Stimulated activated naive B cell treated with anti-CD40 and anti-IgM and Interleukin-4, amounts not matched to agents 10 μg/mL and 1 μg/mL and 100 μg/mL, for 72 hours (primary cell): Measurements from ENCODE around the gene ATP9B.
"Not testable (repeated sequence)": the region's sequence is repeated elsewhere in the genome, so short reads cannot be mapped to it uniquely, and the experiment has no call there.

Experiments used
- ATAC-seq, 2 donors: fragments of 150-1000 bp; cut with Tn5 transposase; replicated peaks; 2 replicates each; pipeline ENCODE4 v1.10.0; 2021; ENCODE audit warnings: moderate library complexity in 1 of 2
- DNase-seq: peaks from one replicate; pipeline ENCODE4 v3.0.0; 2021
- H3K27ac Mint-ChIP-seq: one replicate; pipeline ENCODE4 v1.8.0; 2022; ENCODE audit warnings: mild to moderate bottlenecking, mixed read lengths
- H3K27me3 Mint-ChIP-seq, 2 donors: one replicate each; pipeline ENCODE4 v1.8.0; 2022; ENCODE audit warnings: mixed read lengths in 2 of 2
- H3K36me3 Mint-ChIP-seq, 2 donors: one replicate each; pipeline ENCODE4 v1.8.0; 2022; ENCODE audit warnings: mixed read lengths in 2 of 2, mild to moderate bottlenecking in 1 of 2
- H3K4me1 Mint-ChIP-seq, 2 donors: one replicate each; pipeline ENCODE4 v1.8.0; 2022; ENCODE audit warnings: mixed read lengths in 2 of 2, mild to moderate bottlenecking in 1 of 2
- H3K4me3 Mint-ChIP-seq, 2 donors: one replicate each; pipeline ENCODE4 v1.8.0; 2022; ENCODE audit warnings: mild to moderate bottlenecking in 2 of 2, mixed read lengths in 2 of 2, moderate library complexity in 1 of 2
- H3K9me3 Mint-ChIP-seq, 2 donors: one replicate each; pipeline ENCODE4 v1.8.0; 2022; ENCODE audit warnings: mixed read lengths in 2 of 2, mild to moderate bottlenecking in 1 of 2

ATP9B gene

DNA sequence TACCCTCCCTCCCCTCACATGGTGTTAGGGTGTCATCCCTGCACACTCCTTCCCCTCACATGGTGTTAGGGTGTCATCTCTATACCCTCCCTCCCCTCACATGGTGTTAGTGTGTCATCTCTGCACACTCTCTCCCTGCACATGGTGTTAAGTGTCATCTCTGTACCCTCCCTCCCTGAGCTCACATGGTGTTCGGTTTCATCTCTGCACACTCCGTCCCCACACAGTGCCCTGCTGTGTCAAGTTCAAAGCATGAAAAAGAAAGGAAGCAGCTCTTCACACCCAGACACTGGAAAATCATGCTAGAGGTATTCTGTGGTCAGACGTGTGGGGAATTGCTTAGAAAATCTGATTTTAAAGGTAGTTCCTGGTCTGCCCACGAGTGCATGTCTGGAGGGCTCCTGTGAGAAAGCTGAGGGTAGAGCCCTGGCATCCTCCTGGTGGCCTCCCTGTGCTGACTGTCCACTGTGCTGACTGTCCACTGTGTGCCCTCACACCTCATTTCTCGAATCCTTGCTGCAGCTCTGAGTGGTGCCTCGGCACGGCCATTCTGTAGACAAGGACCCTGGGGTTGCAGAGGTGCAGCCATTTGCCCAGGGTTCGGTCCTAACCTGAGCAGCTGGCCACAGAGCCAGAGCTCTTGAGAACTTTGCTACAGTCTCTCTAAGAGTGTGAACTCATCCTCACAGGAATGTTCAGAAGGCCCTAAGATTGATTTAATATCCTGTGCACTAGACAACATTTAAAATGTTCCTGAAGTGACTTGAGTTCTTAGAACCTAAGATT lies 257.4 kb downstream of the ATP9B start:
- Mint-ChIP-seq H3K36me3 (peaks cover 13 to 37% of the 10 kb centered on the region in 2 donors), H3K4me3 (no peak overlapping the region), H3K27me3 (no peaks in the 10 kb centered on the region), H3K4me1 (no peaks in the 10 kb centered on the region), H3K9me3 (peaks cover 1 to 4% of the 10 kb centered on the region in 2 donors), H3K27ac (no peak overlapping the region)
- ATAC-seq (no peak), DNase-seq (no peak)

DNA sequence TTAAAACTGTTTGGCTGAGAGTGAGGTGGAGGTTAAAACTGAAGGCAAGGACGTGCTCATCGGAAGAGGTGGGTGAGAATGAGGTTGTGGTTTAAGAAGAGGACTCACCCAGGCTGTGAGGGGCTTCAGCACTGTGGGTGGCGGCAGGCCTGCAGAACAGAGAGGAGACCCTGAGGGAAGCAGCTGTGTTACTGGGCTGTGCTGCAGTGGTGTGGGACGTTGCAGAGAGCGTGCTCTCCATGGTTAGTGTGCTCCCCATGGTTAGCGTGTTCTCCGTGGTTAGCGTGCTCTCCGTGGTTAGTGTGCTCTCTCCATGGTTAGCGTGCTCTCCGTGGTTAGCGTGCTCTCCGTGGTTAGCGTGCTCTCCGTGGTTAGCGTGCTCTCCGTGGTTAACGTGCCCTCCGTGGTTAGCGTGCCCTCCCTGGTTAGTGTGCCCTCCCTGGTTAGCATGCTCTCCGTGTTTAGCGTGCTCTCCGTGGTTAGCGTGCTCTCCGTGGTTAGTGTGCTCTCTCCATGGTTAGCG lies 258.1 kb downstream of the ATP9B start:
- Mint-ChIP-seq H3K9me3 (peaks cover 1 to 4% of the 10 kb centered on the region in 2 donors), H3K4me1 (no peaks in the 10 kb centered on the region), H3K27ac (no peak overlapping the region), H3K4me3 (no peak overlapping the region), H3K27me3 (no peaks in the 10 kb centered on the region), H3K36me3 (peaks cover 11 to 31% of the 10 kb centered on the region in 2 donors)
- DNase-seq (no peak), ATAC-seq (no peak)

DNA sequence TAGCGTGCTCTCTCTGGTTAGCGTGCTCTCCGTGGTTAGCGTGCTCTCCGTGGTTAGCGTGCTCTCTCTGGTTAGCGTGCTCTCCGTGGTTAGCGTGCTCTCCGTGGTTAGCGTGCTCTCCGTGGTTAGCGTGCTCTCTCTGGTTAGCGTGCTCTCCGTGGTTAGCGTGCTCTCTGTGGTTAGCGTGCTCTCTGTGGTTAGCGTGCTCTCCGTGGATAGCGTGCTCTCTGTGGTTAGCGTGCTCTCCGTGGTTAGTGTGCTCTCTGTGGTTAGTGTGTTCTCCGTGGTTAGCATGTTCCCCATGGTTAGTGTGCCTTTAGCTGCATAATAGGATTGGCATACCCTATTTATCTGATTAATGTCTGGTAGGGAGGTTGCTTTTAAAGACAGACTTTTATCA lies 258.7 kb downstream of the ATP9B start:
- H3K27me3 Mint-ChIP-seq, ATAC-seq, H3K9me3 Mint-ChIP-seq, H3K27ac Mint-ChIP-seq, DNase-seq, H3K4me1 Mint-ChIP-seq: not testable (repeated sequence)
- Mint-ChIP-seq H3K4me3 (peak overlapping the region in 1 of 2 donors; percentile 29), H3K36me3 (peaks cover 11 to 29% of the 10 kb centered on the region in 2 donors)

DNA sequence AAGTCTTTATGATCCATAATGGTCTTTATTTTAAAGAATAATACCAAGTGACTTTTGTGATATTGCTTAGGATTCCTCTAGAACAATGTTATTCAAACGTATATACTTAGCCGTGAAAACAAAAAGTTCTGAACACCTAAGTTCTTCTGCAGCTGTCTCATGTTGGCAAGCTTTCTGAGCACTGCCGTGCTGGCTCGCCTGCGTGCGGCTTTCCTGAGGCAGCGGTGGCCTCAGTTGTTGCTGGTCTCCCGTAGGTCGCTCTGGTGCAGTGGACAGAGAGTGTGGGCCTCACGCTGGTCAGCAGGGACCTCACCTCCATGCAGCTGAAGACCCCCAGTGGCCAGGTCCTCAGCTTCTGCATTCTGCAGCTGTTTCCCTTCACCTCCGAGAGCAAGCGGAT lies 259.7 kb downstream of the ATP9B start:
- no peak overlapping the region for H3K27ac Mint-ChIP-seq
- no peaks in the 10 kb centered on the region for H3K4me1 Mint-ChIP-seq
- peaks cover 11 to 27% of the 10 kb centered on the region in 2 donors for H3K36me3 Mint-ChIP-seq
- ATAC-seq (no peak), DNase-seq (no peak)
- no peaks in the 10 kb centered on the region for H3K27me3 Mint-ChIP-seq
- H3K9me3 Mint-ChIP-seq, result peaks cover 1 to 4% of the 10 kb centered on the region in 2 donors
- no peak overlapping the region for H3K4me3 Mint-ChIP-seq

DNA sequence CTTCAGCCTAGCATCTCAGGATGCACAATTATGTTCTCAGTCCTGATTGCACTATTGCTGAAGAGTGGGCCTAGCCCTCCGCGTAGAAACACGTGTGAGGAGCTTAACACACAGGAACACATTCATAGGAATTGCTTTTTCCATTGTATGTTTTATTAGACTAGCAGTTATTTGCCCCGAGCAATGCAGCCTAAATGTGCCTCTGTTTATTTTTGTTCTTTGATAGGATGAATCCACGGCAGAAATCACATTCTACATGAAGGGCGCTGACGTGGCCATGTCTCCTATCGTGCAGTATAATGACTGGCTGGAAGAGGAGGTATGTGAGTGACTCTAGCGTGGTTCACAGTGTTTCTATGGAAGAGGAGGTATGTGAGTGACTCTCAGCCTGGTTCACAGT lies 260.6 kb downstream of the ATP9B start:
- Mint-ChIP-seq H3K9me3 (peaks cover 1 to 4% of the 10 kb centered on the region in 2 donors), H3K4me1 (no peaks in the 10 kb centered on the region), H3K36me3 (peaks cover 12 to 26% of the 10 kb centered on the region in 2 donors), H3K27ac (no peak overlapping the region), H3K27me3 (no peaks in the 10 kb centered on the region), H3K4me3 (no peak overlapping the region)
- ATAC-seq, result no peak
- DNase-seq, result no peak

DNA sequence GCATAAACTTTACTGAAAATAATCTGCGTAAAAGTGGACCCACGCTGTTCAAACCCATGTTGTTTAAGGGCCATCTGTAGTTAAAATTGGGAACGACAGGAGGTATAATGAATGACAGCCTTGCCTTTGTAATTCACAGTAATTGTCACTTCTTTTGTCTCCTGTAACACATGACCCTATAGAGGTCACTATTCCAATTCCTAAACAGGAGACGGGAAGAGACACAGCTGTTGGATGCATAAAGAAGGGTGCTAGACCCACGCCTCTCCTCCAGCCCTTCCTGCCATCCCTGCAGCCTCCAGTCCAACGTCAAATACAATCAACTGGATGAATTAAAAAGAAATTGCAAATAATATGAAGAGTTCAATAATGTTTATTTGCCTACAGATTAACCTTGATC lies 263.5 kb downstream of the ATP9B start:
- Mint-ChIP-seq H3K9me3 (no peaks in the 10 kb centered on the region), H3K27me3 (no peaks in the 10 kb centered on the region), H3K27ac (no peak overlapping the region), H3K4me3 (no peak overlapping the region), H3K36me3 (peaks cover 28 to 38% of the 10 kb centered on the region in 2 donors), H3K4me1 (no peaks in the 10 kb centered on the region)
- DNase-seq (no peak), ATAC-seq (no peak)

DNA sequence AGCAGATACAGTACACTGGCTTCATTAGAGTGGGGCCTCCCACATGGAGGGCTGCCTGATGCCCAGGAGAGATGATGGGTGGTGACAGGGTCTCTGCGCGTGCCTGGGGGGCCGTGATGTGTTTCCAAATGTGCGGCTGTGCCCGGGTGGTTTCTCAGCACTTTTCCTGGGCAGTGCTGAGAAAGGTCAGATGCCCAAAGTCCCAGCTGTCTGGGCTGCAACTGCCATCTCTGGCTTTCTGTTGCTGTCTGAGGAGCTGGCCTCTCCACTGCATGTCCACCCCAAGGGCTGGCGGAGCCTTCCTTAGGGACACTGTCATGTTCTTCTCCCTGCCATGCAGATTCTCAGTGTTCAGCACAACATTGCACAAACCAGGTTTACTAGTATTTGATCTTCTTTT lies 263.9 kb downstream of the ATP9B start:
- Mint-ChIP-seq H3K27me3 (no peaks in the 10 kb centered on the region), H3K36me3 (peaks cover 31 to 39% of the 10 kb centered on the region in 2 donors), H3K27ac (no peak overlapping the region), H3K4me3 (no peak overlapping the region), H3K9me3 (no peaks in the 10 kb centered on the region), H3K4me1 (no peaks in the 10 kb centered on the region)
- ATAC-seq (no peak), DNase-seq (no peak)

DNA sequence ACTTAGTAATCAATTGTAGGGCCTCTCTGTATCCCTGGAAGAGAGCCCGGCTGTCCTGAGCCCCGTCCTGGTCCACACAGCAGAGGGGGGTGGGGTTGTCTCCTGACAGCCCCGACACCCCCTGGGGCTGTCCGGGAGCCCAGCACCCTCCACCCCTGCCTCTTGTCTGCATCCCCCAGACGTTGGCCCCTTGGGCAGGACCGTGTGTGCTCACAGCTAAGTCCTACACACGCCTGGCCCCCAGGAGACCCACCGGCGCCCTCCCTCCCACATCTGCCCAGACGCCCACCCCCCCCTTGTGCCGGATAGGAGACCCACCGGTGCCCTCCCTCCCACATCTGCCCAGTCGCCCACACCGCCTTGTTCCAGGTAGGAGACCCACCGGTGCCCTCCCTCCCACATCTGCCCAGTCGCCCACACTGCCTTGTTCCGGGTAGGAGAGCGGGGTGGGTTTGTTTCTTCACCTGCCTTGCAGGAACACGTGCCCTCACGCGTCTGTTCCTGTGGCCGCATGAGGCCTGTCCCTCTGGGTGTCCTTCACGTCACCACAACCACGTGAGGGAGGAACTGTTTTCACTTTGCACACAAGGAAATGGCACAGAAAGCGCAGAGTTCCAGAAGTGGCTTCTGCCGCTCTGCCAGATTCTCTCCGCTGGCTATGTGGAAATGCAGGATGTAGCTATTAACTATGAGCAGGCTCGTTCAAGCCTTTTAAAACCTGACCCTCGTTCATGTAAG lies 265.5 kb downstream of the ATP9B start:
- peaks cover 10 to 12% of the 10 kb centered on the region in 2 donors for H3K9me3 Mint-ChIP-seq
- H3K27ac Mint-ChIP-seq, result no peak overlapping the region
- no peak overlapping the region for H3K4me3 Mint-ChIP-seq
- H3K36me3 Mint-ChIP-seq, result peaks cover 47 to 54% of the 10 kb centered on the region in 2 donors
- no peaks in the 10 kb centered on the region for H3K27me3 Mint-ChIP-seq
- H3K4me1 Mint-ChIP-seq, result no peaks in the 10 kb centered on the region
- ATAC-seq, result no peak
- DNase-seq, result no peak

DNA sequence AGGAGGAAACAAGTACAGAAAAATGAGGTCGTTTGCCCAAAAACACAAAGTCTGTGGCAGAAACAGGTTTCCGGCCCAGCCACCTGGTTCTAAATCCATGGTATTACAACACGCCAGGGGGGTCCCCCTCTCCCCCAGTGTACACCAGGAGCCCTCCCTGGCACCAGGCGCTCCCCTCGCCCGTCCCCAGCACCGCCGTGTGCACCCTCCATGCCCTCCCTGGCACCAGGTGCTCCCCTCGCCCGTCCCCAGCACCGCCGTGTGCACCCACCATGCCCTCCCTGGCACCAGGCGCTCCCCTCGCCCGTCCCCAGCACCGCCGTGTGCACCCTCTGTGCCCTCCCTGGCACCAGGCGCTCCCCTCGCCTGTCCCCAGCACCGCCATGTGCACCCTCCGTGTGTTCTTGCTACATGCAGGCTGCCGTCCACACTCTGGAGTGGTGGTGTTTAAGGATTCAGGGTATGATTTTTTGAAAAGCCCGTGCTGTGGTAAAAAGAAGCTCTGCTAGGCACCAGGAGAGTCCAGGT lies 266.7 kb downstream of the ATP9B start:
- H3K36me3 Mint-ChIP-seq, result peaks cover 44 to 52% of the 10 kb centered on the region in 2 donors
- ATAC-seq (no peak), DNase-seq (no peak)
- no peak overlapping the region for H3K4me3 Mint-ChIP-seq
- no peaks in the 10 kb centered on the region for H3K27me3 Mint-ChIP-seq
- peaks cover 10 to 12% of the 10 kb centered on the region in 2 donors for H3K9me3 Mint-ChIP-seq
- no peak overlapping the region for H3K27ac Mint-ChIP-seq
- no peaks in the 10 kb centered on the region for H3K4me1 Mint-ChIP-seq

DNA sequence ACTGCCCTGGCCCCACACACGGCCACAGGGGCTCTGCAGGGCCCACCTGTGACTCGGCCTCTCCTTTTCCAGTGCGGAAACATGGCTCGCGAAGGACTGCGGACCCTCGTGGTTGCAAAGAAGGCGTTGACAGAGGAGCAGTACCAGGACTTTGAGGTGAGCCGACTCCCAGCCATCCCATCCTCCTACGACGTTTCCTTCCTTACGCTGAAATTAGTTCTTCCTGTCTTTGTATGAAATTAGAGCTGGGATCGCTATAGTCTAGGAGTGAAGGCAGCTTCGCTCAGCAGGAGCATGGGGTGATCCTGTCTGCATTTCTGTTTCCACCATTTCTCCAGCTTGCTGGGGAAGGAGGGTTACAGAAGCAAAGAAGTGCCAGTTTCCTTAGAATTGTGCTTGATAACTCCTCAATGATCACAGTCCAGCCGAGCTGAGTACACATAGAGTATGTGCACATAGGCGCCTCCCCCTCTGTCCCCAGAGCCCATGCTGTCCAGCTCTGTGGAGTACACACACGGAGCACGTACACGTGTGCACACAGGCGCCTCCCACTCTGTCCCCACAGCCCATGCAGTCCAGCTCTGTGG lies 267.5 kb downstream of the ATP9B start:
- H3K4me3 Mint-ChIP-seq, result no peak overlapping the region

DNA sequence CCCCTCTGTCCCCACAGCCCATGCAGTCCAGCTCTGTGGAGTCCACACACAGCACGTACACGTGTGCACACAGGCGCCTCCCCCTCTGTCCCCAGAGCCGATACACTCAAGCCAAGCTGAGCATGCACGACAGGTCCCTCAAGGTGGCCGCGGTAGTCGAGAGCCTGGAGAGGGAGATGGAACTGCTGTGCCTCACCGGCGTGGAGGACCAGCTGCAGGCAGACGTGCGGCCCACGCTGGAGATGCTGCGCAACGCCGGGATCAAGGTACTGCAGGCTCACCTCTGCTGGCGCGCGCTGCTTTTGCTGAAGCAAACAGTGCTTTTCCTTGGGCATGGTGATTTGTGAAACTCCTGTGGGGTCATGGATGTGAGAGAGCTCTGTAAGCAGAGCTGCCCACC lies 268.0 kb downstream of the ATP9B start:
- H3K9me3 Mint-ChIP-seq, result peaks cover 10 to 12% of the 10 kb centered on the region in 2 donors
- no peak for DNase-seq
- no peak for ATAC-seq
- H3K4me3 Mint-ChIP-seq, result no peak overlapping the region
- H3K4me1 Mint-ChIP-seq, result no peaks in the 10 kb centered on the region
- H3K36me3 Mint-ChIP-seq, result peaks cover 47 to 58% of the 10 kb centered on the region in 2 donors
- no peaks in the 10 kb centered on the region for H3K27me3 Mint-ChIP-seq
- no peak overlapping the region for H3K27ac Mint-ChIP-seq

More for the DNA sequence above, 267.5 kb downstream of the ATP9B start:
- H3K4me1 Mint-ChIP-seq, result no peaks in the 10 kb centered on the region
- DNase-seq (no peak), ATAC-seq (no peak)
- no peak overlapping the region for H3K27ac Mint-ChIP-seq
- H3K9me3 Mint-ChIP-seq, result peaks cover 10 to 12% of the 10 kb centered on the region in 2 donors
- peaks cover 44 to 53% of the 10 kb centered on the region in 2 donors for H3K36me3 Mint-ChIP-seq
- H3K27me3 Mint-ChIP-seq, result no peaks in the 10 kb centered on the region

DNA sequence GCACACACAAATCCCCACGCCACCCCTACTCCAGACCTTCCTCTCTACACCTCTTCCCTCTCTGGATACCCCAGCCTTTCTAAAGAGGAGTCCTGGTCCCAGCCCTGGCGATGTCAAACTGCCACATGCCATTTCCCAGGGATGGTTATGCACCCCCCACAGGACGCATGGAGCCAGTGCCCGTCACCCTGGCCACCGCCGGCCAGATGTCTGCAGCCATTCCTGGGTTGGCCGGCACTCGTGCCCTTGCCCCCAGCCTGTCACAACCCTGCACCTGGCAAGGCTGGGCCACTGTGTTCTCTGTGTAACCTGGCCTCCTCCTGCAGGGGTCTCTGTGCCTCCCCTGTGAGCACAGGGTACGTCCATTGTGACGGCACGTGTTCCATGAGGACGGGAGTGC lies 268.4 kb downstream of the ATP9B start:
- DNase-seq (no peak), ATAC-seq (no peak)
- peaks cover 10 to 12% of the 10 kb centered on the region in 2 donors for H3K9me3 Mint-ChIP-seq
- no peaks in the 10 kb centered on the region for H3K27me3 Mint-ChIP-seq
- H3K36me3 Mint-ChIP-seq, result peaks cover 47 to 58% of the 10 kb centered on the region in 2 donors
- no peaks in the 10 kb centered on the region for H3K4me1 Mint-ChIP-seq
- H3K27ac Mint-ChIP-seq, result no peak overlapping the region
- no peak overlapping the region for H3K4me3 Mint-ChIP-seq

DNA sequence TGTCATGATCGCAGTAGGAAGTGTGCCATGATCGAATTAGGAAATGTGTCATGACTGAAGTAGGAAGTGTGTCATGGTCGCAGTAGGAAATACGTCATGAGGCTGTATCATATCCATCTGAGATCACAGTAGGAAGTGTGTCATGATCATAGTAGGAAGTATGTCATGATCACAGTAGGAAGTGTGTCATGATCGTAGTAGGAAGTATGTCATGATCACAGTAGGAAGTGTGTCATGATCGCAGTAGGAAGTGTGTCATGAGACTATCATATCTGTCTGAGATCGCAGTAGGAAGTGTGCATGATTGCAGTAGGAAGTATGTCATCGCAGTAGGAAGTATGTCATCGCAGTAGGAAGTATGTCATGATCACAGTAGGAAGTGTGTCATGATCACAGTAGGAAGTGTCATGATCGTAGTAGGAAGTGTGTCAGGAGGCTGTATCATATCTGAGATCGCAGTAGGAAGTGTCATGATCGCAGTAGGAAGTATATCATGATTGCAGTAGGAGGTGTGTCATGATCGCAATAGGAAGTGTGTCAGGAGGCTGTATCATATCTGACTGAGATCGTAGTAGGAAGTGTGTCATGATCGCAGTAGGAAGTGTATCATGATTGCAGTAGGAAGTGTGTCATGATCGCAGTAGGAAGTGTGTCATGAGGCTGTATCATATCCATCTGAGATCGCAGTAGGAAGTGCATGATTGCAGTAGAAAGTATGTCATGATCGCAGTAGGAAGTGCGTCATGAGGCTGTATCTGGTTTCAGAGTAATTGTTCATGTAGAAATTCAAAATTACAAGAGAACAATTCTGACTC lies 270.1 kb downstream of the ATP9B start:
- Mint-ChIP-seq H3K27me3 (no peaks in the 10 kb centered on the region), H3K36me3 (peaks cover 52 to 64% of the 10 kb centered on the region in 2 donors)

More for the DNA sequence above, 270.1 kb downstream of the ATP9B start:
- ATAC-seq (no peak), DNase-seq (no peak)
- Mint-ChIP-seq H3K4me1 (no peaks in the 10 kb centered on the region), H3K9me3 (peaks cover 10 to 12% of the 10 kb centered on the region in 2 donors), H3K27ac (no peak overlapping the region), H3K4me3 (no peak overlapping the region)
